Erythroblast (primary cell): ENCODE results near the gene SLC5A4.
"Not testable (repeated sequence)": the region's sequence is repeated elsewhere in the genome, so short reads cannot be mapped to it uniquely, and the experiment has no call there.

Experiments used
- GATA1 ChIP-seq: IDR thresholded peaks from 2 replicates; pipeline ENCODE4 v1.6.1; 2011; ENCODE audit warnings: low read depth, mild to moderate bottlenecking, control low read depth, low read length, moderate library complexity
- POLR2A ChIP-seq: IDR thresholded peaks from 2 replicates; pipeline ENCODE4 v1.6.1; 2011; ENCODE audit warnings: mild to moderate bottlenecking, low read length

GRCh38 chr22:32263678-32264077 is 8.5 kb upstream of the SLC5A4 start:
- TF ChIP-seq POLR2A, GATA1: not testable (repeated sequence)
